NK-92 treated with Interleukin-12 subunit alpha and Interleukin-12 subunit beta, amount 100 ng/mL, for 24 hours (cell line): ENCODE data around the gene TNFRSF19.

Experiments used
- DNase-seq: peaks from one replicate; lab custom pipeline; 2025; lab: John Stamatoyannopoulos, UW

The TNFRSF19 gene

GRCh38 chr13:23628765-23629565, 58.8 kb downstream of the TNFRSF19 start:
- DNase-seq = no peak

- DNase-seq = no peak
Measured at GRCh38 chr13:23629566-23630272, 59.5 kb downstream of the TNFRSF19 start.

- no peak for DNase-seq
Measured at GRCh38 chr13:23630349-23631093, 60.3 kb downstream of the TNFRSF19 start.

GRCh38 chr13:23631311-23632047, 61.3 kb downstream of the TNFRSF19 start:
- no peak for DNase-seq

GRCh38 chr13:23632048-23632582, 61.9 kb downstream of the TNFRSF19 start:
- DNase-seq = no peak

GRCh38 chr13:23632741-23633140, 62.5 kb downstream of the TNFRSF19 start:
- no peak for DNase-seq

GRCh38 chr13:23634897-23635296, 64.7 kb downstream of the TNFRSF19 start:
- no peak for DNase-seq

- no peak for DNase-seq
Measured at GRCh38 chr13:23636360-23636759, 66.1 kb downstream of the TNFRSF19 start.

- no peak for DNase-seq
Measured at GRCh38 chr13:23637829-23638228, 67.6 kb downstream of the TNFRSF19 start.

GRCh38 chr13:23639674-23640073, 69.5 kb downstream of the TNFRSF19 start:
- DNase-seq = no peak

- DNase-seq = no peak
Measured at GRCh38 chr13:23642110-23642509, 71.9 kb downstream of the TNFRSF19 start.

- DNase-seq = no peak
Measured at GRCh38 chr13:23643338-23644125, 73.3 kb downstream of the TNFRSF19 start.

- no peak for DNase-seq
Measured at GRCh38 chr13:23644126-23644419, 73.9 kb downstream of the TNFRSF19 start.

GRCh38 chr13:23644527-23645138, 74.4 kb downstream of the TNFRSF19 start:
- DNase-seq = no peak

GRCh38 chr13:23645851-23646250, 75.6 kb downstream of the TNFRSF19 start:
- DNase-seq = no peak

GRCh38 chr13:23651439-23651838, 81.2 kb downstream of the TNFRSF19 start:
- no peak for DNase-seq

- DNase-seq = peak; percentile 38
Measured at GRCh38 chr13:23651887-23652286, 81.7 kb downstream of the TNFRSF19 start.

GRCh38 chr13:23652909-23653726, 82.9 kb downstream of the TNFRSF19 start:
- no peak for DNase-seq
